Thyroid gland (tissue), 4 donors: Measurements from ENCODE around the gene KCNC3.
A peak's percentile ranks its signal among the peaks of the same experiment; 100 is the strongest.

ENCODE experiments used
- POLR2A ChIP-seq, 2 donors: fragments of 450-650 bp; IDR thresholded peaks; one replicate each; pipeline ENCODE4 v1.6.1; 2017; ENCODE audit warnings: antibody characterized with exemption in 2 of 2, mild to moderate bottlenecking in 2 of 2, moderate library complexity in 1 of 2
- TF ChIP-seq, protein P1 (sequence below), 6 experiments: fragments of 200-600 bp in 3 of 6; fragments of 450-650 bp in 3 of 6; sonication (generic) in 3 of 6; IDR thresholded peaks; one replicate each; pipeline ENCODE4 v1.5.1; 2016 to 2019; ENCODE audit warnings: antibody characterized with exemption in 6 of 6, mild to moderate bottlenecking in 2 of 6, inconsistent platforms in 1 of 6, moderate library complexity in 1 of 6

DNA sequence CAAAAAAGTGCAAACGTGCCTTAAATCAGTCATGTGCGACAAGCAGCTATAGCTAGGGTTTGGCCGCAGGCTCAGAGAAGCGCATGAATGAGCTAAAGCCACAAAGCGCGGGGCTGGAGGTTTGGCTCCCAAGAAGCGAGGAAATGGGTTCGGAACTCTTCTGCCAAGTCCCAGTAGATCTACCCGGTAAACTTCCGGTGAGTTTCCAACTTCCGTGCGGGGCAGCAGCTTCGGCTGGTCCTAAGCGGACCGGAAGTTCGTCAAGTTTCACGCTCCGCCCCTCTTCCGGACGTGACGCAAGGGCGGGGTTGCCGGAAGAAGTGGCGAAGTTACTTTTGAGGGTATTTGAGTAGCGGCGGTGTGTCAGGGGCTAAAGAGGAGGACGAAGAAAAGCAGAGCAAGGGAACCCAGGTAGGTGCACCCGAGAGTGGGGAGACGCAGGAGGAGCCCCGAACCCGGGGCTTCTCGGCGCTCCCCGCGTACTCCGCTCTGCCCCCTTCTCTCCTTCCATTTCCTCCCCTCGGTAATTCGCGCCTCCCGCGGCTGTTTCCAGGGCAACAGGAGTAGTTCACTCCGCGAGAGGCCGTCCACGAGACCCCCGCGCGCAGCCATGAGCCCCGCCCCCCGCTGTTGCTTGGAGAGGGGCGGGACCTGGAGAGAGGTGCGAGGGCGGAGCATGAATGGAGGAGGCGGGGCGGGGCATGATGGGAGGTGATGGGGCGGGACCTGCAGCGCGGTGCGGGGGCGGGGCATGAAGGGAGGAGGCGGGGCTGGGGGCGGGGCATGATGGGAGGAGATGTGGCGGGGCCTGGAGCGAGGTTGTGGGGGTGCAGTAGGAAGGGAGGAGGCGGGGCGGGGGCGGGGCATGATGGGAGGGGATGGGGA, 47.2 kb upstream of the KCNC3 start, which contains the start of gene NR1H2:
- TF ChIP-seq POLR2A (IDR thresholded peaks at IDR 0.05): peak in 1 of 2 donors; percentile 77
- TF ChIP-seq, protein P1, sequence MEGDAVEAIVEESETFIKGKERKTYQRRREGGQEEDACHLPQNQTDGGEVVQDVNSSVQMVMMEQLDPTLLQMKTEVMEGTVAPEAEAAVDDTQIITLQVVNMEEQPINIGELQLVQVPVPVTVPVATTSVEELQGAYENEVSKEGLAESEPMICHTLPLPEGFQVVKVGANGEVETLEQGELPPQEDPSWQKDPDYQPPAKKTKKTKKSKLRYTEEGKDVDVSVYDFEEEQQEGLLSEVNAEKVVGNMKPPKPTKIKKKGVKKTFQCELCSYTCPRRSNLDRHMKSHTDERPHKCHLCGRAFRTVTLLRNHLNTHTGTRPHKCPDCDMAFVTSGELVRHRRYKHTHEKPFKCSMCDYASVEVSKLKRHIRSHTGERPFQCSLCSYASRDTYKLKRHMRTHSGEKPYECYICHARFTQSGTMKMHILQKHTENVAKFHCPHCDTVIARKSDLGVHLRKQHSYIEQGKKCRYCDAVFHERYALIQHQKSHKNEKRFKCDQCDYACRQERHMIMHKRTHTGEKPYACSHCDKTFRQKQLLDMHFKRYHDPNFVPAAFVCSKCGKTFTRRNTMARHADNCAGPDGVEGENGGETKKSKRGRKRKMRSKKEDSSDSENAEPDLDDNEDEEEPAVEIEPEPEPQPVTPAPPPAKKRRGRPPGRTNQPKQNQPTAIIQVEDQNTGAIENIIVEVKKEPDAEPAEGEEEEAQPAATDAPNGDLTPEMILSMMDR (IDR thresholded peaks at IDR 0.05): no peak
